ENCODE measurements around the gene CFAP74.

Gene CFAP74

DNA sequence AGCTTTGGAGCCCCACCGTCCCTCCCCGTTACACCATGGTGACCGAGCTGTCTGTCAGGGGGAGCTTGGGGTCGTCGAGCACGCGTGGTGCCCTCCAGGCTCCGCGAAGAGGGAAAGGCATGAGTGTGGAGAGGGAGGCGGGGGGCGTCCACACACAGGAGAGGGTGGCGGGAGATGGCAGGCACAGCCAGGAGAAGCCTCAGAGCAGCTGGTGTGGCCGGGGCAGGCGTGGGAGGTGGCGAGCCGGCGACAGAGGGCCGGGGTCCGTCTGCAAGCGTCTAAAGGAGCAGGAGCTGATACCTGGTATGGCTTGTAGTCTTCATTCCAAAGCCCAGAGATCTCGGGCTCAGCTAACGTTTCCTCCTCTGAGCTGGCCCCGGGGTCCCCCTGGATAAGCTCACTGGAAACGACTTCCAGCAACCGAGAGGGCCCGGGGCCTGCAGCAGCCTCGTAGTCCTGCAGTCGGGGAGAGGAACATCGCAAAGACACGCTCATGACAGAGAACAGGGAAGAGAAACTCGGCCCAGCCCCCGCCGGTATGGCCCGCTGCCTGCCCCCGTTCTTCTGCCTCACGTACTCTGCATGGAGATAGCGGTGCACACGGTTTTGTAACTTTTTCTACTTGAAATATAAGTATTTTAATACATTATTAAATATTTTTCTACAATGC, 37.4 kb downstream of the CFAP74 start:
- Histone ChIP-seq H2AFZ (ENCODE audit: low read depth, low read length) (no peak overlapping the region), H4K20me1 (ENCODE audit: insufficient read depth, low read length) (no peaks in the 10 kb centered on the region; the same call in 1 of the 2 replicates), H3K4me2 (ENCODE audit: insufficient read depth, low read length) (no peak overlapping the region), H3K9ac (ENCODE audit: low read depth, low read length) (no peak overlapping the region), H3K9me3 (ENCODE audit: insufficient read depth, low read length, severe bottlenecking) (no peaks in the 10 kb centered on the region), H3K36me3 (ENCODE audit: insufficient read depth, low read length) (no peaks in the 10 kb centered on the region), H3K27me3 (ENCODE audit: insufficient read depth, low read length, poor library complexity) (no peaks in the 10 kb centered on the region), H3K79me2 (ENCODE audit: insufficient read depth, low read length) (no peaks in the 10 kb centered on the region), H3K4me3 (ENCODE audit: low read depth in 1 of 2, low read length in 2 of 2) (no peak overlapping the region), H3K4me1 (ENCODE audit: insufficient read depth, low read length) (no peaks in the 10 kb centered on the region), H3K27ac (ENCODE audit: low read length) (no peak overlapping the region)
- no peak for TF ChIP-seq EZH2 (IDR thresholded peaks at IDR 0.05; ENCODE audit: borderline replicate concordance, low read depth, low read length, severe bottlenecking)
- TF ChIP-seq, protein P1, sequence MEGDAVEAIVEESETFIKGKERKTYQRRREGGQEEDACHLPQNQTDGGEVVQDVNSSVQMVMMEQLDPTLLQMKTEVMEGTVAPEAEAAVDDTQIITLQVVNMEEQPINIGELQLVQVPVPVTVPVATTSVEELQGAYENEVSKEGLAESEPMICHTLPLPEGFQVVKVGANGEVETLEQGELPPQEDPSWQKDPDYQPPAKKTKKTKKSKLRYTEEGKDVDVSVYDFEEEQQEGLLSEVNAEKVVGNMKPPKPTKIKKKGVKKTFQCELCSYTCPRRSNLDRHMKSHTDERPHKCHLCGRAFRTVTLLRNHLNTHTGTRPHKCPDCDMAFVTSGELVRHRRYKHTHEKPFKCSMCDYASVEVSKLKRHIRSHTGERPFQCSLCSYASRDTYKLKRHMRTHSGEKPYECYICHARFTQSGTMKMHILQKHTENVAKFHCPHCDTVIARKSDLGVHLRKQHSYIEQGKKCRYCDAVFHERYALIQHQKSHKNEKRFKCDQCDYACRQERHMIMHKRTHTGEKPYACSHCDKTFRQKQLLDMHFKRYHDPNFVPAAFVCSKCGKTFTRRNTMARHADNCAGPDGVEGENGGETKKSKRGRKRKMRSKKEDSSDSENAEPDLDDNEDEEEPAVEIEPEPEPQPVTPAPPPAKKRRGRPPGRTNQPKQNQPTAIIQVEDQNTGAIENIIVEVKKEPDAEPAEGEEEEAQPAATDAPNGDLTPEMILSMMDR (IDR thresholded peaks at IDR 0.05; ENCODE audit: borderline replicate concordance, extremely low read depth, low read length, poor library complexity, severe bottlenecking), result no peak
- ATAC-seq (ENCODE audit: insufficient read depth, low read depth), result no peak
- DNase-seq, result no peak

DNA sequence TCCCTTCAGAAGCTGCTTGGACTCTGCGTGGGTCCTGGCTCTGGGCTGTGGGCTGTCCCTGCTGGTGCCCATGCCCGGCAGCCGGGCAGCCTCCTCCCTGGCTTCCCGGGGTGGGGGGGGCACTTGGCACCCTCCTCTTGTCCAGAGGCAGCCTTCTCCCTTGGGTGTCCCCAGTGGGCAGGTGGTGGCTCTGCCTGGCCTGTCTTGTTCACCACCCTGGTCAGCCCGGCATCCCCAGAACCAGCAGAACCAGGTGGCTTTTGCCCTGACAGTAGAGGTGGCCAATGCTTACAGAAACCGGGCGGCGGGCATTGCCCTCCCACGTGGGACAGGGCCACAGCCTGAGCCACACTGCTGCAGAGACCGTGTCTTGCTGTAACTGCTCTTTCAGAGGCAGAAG, 38.0 kb downstream of the CFAP74 start:
- Histone ChIP-seq H3K27ac (ENCODE audit: low read length) (no peak overlapping the region), H3K4me2 (ENCODE audit: insufficient read depth, low read length) (no peak overlapping the region), H3K36me3 (ENCODE audit: insufficient read depth, low read length) (no peaks in the 10 kb centered on the region), H3K27me3 (ENCODE audit: insufficient read depth, low read length, poor library complexity) (no peaks in the 10 kb centered on the region), H4K20me1 (ENCODE audit: insufficient read depth, low read length) (no peaks in the 10 kb centered on the region), H2AFZ (ENCODE audit: low read depth, low read length) (no peak overlapping the region), H3K4me3 (ENCODE audit: low read depth in 1 of 2, low read length in 2 of 2) (no peak overlapping the region), H3K4me1 (ENCODE audit: insufficient read depth, low read length) (no peaks in the 10 kb centered on the region), H3K9me3 (ENCODE audit: insufficient read depth, low read length, severe bottlenecking) (no peaks in the 10 kb centered on the region), H3K79me2 (ENCODE audit: insufficient read depth, low read length) (no peaks in the 10 kb centered on the region), H3K9ac (ENCODE audit: low read depth, low read length) (no peak overlapping the region)
- no peak for TF ChIP-seq EZH2 (IDR thresholded peaks at IDR 0.05; ENCODE audit: borderline replicate concordance, low read depth, low read length, severe bottlenecking)
- TF ChIP-seq, protein P1 (IDR thresholded peaks at IDR 0.05; ENCODE audit: borderline replicate concordance, extremely low read depth, low read length, poor library complexity, severe bottlenecking), result no peak
- DNase-seq (no peak), ATAC-seq (ENCODE audit: insufficient read depth, low read depth) (no peak)

DNA sequence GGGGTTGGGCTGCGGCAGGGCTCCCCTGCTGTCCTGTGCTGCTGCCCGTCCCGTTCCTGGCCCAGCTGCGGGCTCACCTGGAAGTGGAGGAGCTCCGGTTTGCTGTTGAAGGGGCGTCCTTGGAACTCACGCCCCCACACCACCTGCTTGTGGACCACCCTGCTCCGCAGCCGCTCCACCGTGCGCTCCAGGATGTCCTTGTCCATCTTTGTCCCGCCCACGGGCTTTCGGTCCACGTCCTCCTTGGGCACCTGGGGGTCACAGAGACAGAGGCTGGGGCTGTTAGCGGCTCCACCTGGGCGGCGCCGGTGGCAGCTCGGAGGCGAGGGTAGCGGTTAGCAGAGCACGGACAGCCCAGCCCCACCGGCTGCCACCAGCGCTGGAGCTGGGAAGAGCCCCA, 38.8 kb downstream of the CFAP74 start:
- Histone ChIP-seq H3K4me2 (ENCODE audit: insufficient read depth, low read length) (no peak overlapping the region), H3K36me3 (ENCODE audit: insufficient read depth, low read length) (no peaks in the 10 kb centered on the region), H3K27me3 (ENCODE audit: insufficient read depth, low read length, poor library complexity) (no peaks in the 10 kb centered on the region), H3K4me1 (ENCODE audit: insufficient read depth, low read length) (no peaks in the 10 kb centered on the region), H4K20me1 (ENCODE audit: insufficient read depth, low read length) (peaks cover 4% of the 10 kb centered on the region; the same call in 1 of the 2 replicates), H2AFZ (ENCODE audit: low read depth, low read length) (no peak overlapping the region), H3K79me2 (ENCODE audit: insufficient read depth, low read length) (no peaks in the 10 kb centered on the region), H3K27ac (ENCODE audit: low read length) (no peak overlapping the region), H3K4me3 (ENCODE audit: low read depth in 1 of 2, low read length in 2 of 2) (no peak overlapping the region), H3K9ac (ENCODE audit: low read depth, low read length) (no peak overlapping the region), H3K9me3 (ENCODE audit: insufficient read depth, low read length, severe bottlenecking) (no peaks in the 10 kb centered on the region)
- ATAC-seq (ENCODE audit: insufficient read depth, low read depth) (no peak), DNase-seq (no peak)
- TF ChIP-seq EZH2 (IDR thresholded peaks at IDR 0.05; ENCODE audit: borderline replicate concordance, low read depth, low read length, severe bottlenecking), result no peak
- TF ChIP-seq, protein P1 (IDR thresholded peaks at IDR 0.05; ENCODE audit: borderline replicate concordance, extremely low read depth, low read length, poor library complexity, severe bottlenecking), result no peak

Data from DND-41 (cell line).